ENCODE data around the gene MATN1.

The MATN1 gene

GRCh38 chr1:30732277-30732996 lies 9.1 kb upstream of the MATN1 start:
- DNase-seq: peak in 2 of 51 donors; percentile 17 to 21

GRCh38 chr1:30731806-30732276 lies 8.5 kb upstream of the MATN1 start:
- no peak for DNase-seq

GRCh38 chr1:30731109-30731805 lies 7.9 kb upstream of the MATN1 start:
- DNase-seq: no peak

GRCh38 chr1:30730346-30731108 lies 7.1 kb upstream of the MATN1 start:
- DNase-seq: peak in 18 of 51 donors; percentile 18 to 51 (median 35)

GRCh38 chr1:30729901-30730300 lies 6.5 kb upstream of the MATN1 start:
- DNase-seq: no peak

GRCh38 chr1:30728832-30729638 lies 5.7 kb upstream of the MATN1 start:
- DNase-seq: no peak

GRCh38 chr1:30728340-30728739 lies 5.0 kb upstream of the MATN1 start:
- no peak for DNase-seq

GRCh38 chr1:30727824-30728223 lies 4.4 kb upstream of the MATN1 start:
- DNase-seq: no peak

- no peak for DNase-seq
Measured at GRCh38 chr1:30726773-30727684, 3.6 kb upstream of the MATN1 start.

- DNase-seq: no peak
Measured at GRCh38 chr1:30726236-30726635, 2.9 kb upstream of the MATN1 start.

GRCh38 chr1:30725450-30726095 lies 2.2 kb upstream of the MATN1 start:
- DNase-seq: peak in 22 of 51 donors; percentile 16 to 68 (median 39)

GRCh38 chr1:30724655-30725421 lies 1.5 kb upstream of the MATN1 start:
- DNase-seq: no peak

- DNase-seq: no peak
Measured at GRCh38 chr1:30724175-30724574, 790 bp upstream of the MATN1 start.

- DNase-seq: peak in 2 of 51 donors; percentile 11 to 22
Measured at GRCh38 chr1:30721812-30722537, 1.4 kb downstream of the MATN1 start.

- no peak for DNase-seq
Measured at GRCh38 chr1:30721341-30721793, 2.0 kb downstream of the MATN1 start.

GRCh38 chr1:30720271-30721223 lies 2.8 kb downstream of the MATN1 start:
- no peak for DNase-seq
